ENCODE data around the gene GOLGA8N.
"Not testable (repeated sequence)": the region's sequence is repeated elsewhere in the genome, so short reads cannot be mapped to it uniquely, and the experiment has no call there.

Gene GOLGA8N

GRCh38 chr15:32593151-32593550 lies at the start of gene GOLGA8N:
Gene GOLGA8N, plus strand, starts transcription at chr15:32593456.
- DNase-seq: not testable (repeated sequence)

- DNase-seq: not testable (repeated sequence)
Measured at GRCh38 chr15:32543456-32543855, 49.8 kb upstream of the GOLGA8N start.

- not testable (repeated sequence) for DNase-seq
Measured at GRCh38 chr15:32545129-32545528, 48.1 kb upstream of the GOLGA8N start.

- DNase-seq: not testable (repeated sequence)
Measured at GRCh38 chr15:32554587-32554986, 38.7 kb upstream of the GOLGA8N start.

- not testable (repeated sequence) for DNase-seq
Measured at GRCh38 chr15:32562198-32562597, 31.1 kb upstream of the GOLGA8N start.

- DNase-seq: not testable (repeated sequence)
Measured at GRCh38 chr15:32568988-32569387, 24.3 kb upstream of the GOLGA8N start.

GRCh38 chr15:32578482-32578881 lies 14.8 kb upstream of the GOLGA8N start:
- not testable (repeated sequence) for DNase-seq

- not testable (repeated sequence) for DNase-seq
Measured at GRCh38 chr15:32585844-32586243, 7.4 kb upstream of the GOLGA8N start.

- DNase-seq: not testable (repeated sequence)
Measured at GRCh38 chr15:32609518-32609917, 16.3 kb downstream of the GOLGA8N start.

- DNase-seq: not testable (repeated sequence)
Measured at GRCh38 chr15:32610719-32611118, 17.5 kb downstream of the GOLGA8N start.

GRCh38 chr15:32614712-32615050 lies 21.4 kb downstream of the GOLGA8N start:
- DNase-seq: not testable (repeated sequence)

GRCh38 chr15:32615051-32615870 lies 22.0 kb downstream of the GOLGA8N start, which contains the start of gene ARHGAP11A:
Gene ARHGAP11A, plus strand, starts transcription at chr15:32615504. Its CDS starts 708 bp downstream, at chr15:32616212.
- peak; percentile 91 for DNase-seq

- not testable (repeated sequence) for DNase-seq
Measured at GRCh38 chr15:32615871-32616426, 22.7 kb downstream of the GOLGA8N start.

GRCh38 chr15:32636410-32636809 lies 43.2 kb downstream of the GOLGA8N start:
- no peak for DNase-seq

- DNase-seq: no peak
Measured at GRCh38 chr15:32636908-32637567, 43.8 kb downstream of the GOLGA8N start.

GRCh38 chr15:32637704-32638103 lies 44.4 kb downstream of the GOLGA8N start:
- DNase-seq: no peak

GRCh38 chr15:32641517-32642059 lies 48.3 kb downstream of the GOLGA8N start, which contains the start of gene SCG5:
Gene SCG5, plus strand, starts transcription at chr15:32641710. Its CDS starts 1,883 bp downstream, at chr15:32643593.
- DNase-seq: no peak

- DNase-seq: no peak
Measured at GRCh38 chr15:32642667-32643435, 49.6 kb downstream of the GOLGA8N start.

GRCh38 chr15:32643907-32644445 lies 50.7 kb downstream of the GOLGA8N start:
- DNase-seq: no peak

- DNase-seq: no peak
Measured at GRCh38 chr15:32646291-32646690, 53.0 kb downstream of the GOLGA8N start.

GRCh38 chr15:32649342-32649741 lies 56.1 kb downstream of the GOLGA8N start:
- DNase-seq: no peak

GRCh38 chr15:32651229-32651837 lies 58.1 kb downstream of the GOLGA8N start:
- DNase-seq: peak; percentile 64
